ENCODE results near the gene MUC3A. TPM values are rescaled to one million over a fixed set of nuclear protein-coding genes. Genes with fewer than 3 reads are reported as not detected.
"Not testable (repeated sequence)": the region's sequence is repeated elsewhere in the genome, so short reads cannot be mapped to it uniquely, and the experiment has no call there.

The MUC3A gene
- total RNA-seq, 1 donor from 2014 or later: under 0.01 TPM

GRCh38 chr7:100911484-100911883, 37.9 kb upstream of the MUC3A start:
- no peak overlapping the region for H3K4me3 ChIP-seq (ENCODE audit: low read depth, low read length)
- DNase-seq (ENCODE audit: low read depth) (no peak), FAIRE-seq (no peak)
- H3K36me3 ChIP-seq (ENCODE audit: control insufficient read depth, insufficient read depth, low read length): no peaks in the 10 kb centered on the region
- TF ChIP-seq, protein P1, sequence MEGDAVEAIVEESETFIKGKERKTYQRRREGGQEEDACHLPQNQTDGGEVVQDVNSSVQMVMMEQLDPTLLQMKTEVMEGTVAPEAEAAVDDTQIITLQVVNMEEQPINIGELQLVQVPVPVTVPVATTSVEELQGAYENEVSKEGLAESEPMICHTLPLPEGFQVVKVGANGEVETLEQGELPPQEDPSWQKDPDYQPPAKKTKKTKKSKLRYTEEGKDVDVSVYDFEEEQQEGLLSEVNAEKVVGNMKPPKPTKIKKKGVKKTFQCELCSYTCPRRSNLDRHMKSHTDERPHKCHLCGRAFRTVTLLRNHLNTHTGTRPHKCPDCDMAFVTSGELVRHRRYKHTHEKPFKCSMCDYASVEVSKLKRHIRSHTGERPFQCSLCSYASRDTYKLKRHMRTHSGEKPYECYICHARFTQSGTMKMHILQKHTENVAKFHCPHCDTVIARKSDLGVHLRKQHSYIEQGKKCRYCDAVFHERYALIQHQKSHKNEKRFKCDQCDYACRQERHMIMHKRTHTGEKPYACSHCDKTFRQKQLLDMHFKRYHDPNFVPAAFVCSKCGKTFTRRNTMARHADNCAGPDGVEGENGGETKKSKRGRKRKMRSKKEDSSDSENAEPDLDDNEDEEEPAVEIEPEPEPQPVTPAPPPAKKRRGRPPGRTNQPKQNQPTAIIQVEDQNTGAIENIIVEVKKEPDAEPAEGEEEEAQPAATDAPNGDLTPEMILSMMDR (IDR thresholded peaks at IDR 0.05; ENCODE audit: insufficient read depth, low read length, severe bottlenecking): no peak
- no peaks in the 10 kb centered on the region for H3K27me3 ChIP-seq (ENCODE audit: control insufficient read depth, insufficient read depth, low read length)

DNA sequence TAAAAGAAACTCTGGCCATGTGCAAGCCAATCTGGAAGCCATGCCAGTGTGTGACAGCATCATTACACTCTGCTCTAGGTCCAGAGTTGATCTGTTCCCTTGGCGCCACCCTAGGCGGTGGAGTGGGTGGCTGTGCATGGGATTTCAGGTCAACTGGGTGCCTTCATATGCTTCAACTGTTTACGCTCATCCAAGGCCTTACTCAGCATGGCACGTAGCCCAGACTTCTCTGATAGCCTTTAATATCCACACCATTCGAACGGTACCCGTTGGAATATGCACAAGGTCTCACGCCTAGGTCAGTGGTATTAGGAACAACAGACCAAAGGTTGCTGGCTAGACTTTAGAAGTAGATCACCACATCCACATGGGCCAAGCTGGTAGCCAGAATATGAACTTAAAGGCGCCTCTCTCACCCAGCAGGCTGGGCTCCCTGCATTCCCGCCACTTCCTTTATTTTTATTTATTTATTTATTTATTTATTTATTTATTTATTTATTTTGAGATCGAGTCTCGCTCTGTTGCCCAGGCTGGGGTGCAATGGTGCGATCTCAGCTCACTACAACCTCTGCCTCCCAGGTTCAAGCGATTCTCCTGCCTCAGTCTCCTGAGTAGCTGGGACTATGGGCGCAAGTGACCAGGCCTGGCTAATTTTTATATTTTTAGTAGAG, 35.0 kb upstream of the MUC3A start:
- FAIRE-seq (peak; percentile 36), DNase-seq (ENCODE audit: low read depth) (no peak)
- Histone ChIP-seq H3K27me3 (ENCODE audit: control insufficient read depth, insufficient read depth, low read length) (no peaks in the 10 kb centered on the region), H3K36me3 (ENCODE audit: control insufficient read depth, insufficient read depth, low read length) (no peaks in the 10 kb centered on the region), H3K4me3 (ENCODE audit: low read depth, low read length) (no peak overlapping the region)
- TF ChIP-seq, protein P1 (IDR thresholded peaks at IDR 0.05; ENCODE audit: insufficient read depth, low read length, severe bottlenecking): no peak

- FAIRE-seq (no peak), DNase-seq (ENCODE audit: low read depth) (peak; percentile 81)
- Histone ChIP-seq H3K27me3 (ENCODE audit: control insufficient read depth, insufficient read depth, low read length) (no peaks in the 10 kb centered on the region), H3K36me3 (ENCODE audit: control insufficient read depth, insufficient read depth, low read length) (no peaks in the 10 kb centered on the region), H3K4me3 (ENCODE audit: low read depth, low read length) (no peak overlapping the region)
- TF ChIP-seq, protein P1 (IDR thresholded peaks at IDR 0.05; ENCODE audit: insufficient read depth, low read length, severe bottlenecking): no peak
Observed at GRCh38 chr7:100914879-100915447, 34.4 kb upstream of the MUC3A start.

GRCh38 chr7:100919335-100919734, 30.0 kb upstream of the MUC3A start:
- not testable (repeated sequence) for DNase-seq (ENCODE audit: low read depth); H3K36me3 ChIP-seq (ENCODE audit: control insufficient read depth, insufficient read depth, low read length); FAIRE-seq; H3K4me3 ChIP-seq (ENCODE audit: low read depth, low read length); H3K27me3 ChIP-seq (ENCODE audit: control insufficient read depth, insufficient read depth, low read length)

GRCh38 chr7:100919779-100920437, 29.4 kb upstream of the MUC3A start:
- H3K4me3 ChIP-seq (ENCODE audit: low read depth, low read length); FAIRE-seq; H3K27me3 ChIP-seq (ENCODE audit: control insufficient read depth, insufficient read depth, low read length); H3K36me3 ChIP-seq (ENCODE audit: control insufficient read depth, insufficient read depth, low read length); DNase-seq (ENCODE audit: low read depth): not testable (repeated sequence)

DNA sequence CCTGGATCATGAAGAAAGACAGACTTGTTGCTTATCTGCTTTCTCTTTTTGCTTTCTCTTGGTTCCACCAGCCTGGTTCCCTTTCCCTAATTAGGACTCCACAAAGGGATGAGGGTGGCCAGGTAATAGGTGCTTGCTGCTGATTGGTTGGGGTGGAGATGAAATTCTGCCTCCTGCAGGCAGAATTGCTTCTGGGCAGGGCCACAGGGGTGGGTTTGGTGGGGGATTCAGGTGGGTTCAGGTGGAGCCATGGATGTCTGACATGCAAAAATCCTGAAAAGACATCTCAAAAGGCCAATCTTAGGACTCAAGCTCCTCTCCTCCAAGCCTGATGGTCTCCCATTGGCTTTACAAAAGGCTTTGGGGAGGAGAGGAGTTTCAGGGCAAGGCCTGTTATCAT, 28.3 kb upstream of the MUC3A start:
- H3K27me3 ChIP-seq (ENCODE audit: control insufficient read depth, insufficient read depth, low read length): no peaks in the 10 kb centered on the region
- H3K4me3 ChIP-seq (ENCODE audit: low read depth, low read length): no peak overlapping the region
- DNase-seq (ENCODE audit: low read depth) (no peak), FAIRE-seq (no peak)
- no peaks in the 10 kb centered on the region for H3K36me3 ChIP-seq (ENCODE audit: control insufficient read depth, insufficient read depth, low read length)
- TF ChIP-seq, protein P1 (IDR thresholded peaks at IDR 0.05; ENCODE audit: insufficient read depth, low read length, severe bottlenecking): no peak

DNA sequence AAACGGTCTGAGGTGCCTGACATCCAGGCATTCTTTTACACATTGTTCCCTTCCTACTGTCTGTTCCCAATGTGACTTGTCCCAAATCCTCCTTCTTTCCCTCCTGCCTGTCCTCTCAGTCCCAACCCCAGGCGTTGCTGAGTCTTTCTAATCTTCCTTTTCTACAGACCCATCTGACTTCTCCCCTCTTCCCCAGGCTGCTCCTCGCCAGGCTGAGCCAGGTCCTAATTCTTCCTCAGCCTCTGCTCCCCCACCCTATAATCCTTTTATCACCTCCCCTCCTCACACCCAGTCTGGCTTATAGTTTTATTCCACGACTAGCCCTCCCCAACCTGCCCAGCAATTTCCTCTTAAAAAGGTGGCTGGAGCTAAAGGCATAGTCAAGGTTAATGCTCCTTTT, 25.7 kb upstream of the MUC3A start:
- not testable (repeated sequence) for DNase-seq (ENCODE audit: low read depth); H3K27me3 ChIP-seq (ENCODE audit: control insufficient read depth, insufficient read depth, low read length); FAIRE-seq

More for the DNA sequence above, 25.7 kb upstream of the MUC3A start:
- not testable (repeated sequence) for H3K4me3 ChIP-seq (ENCODE audit: low read depth, low read length); H3K36me3 ChIP-seq (ENCODE audit: control insufficient read depth, insufficient read depth, low read length)
